Testis (tissue), 2 donors: ENCODE results near the gene APEX1.

Experiments used
- POLR2A ChIP-seq: fragments of 450-650 bp; IDR thresholded peaks from one replicate; pipeline ENCODE4 v1.6.1; 2017; ENCODE audit warnings: antibody characterized with exemption, mild to moderate bottlenecking, moderate library complexity
- TF ChIP-seq, protein P1 (sequence below), 3 experiments: fragments of 450-650 bp in 2 of 3; fragments of 200-600 bp in 1 of 3; sonication (generic) in 1 of 3; IDR thresholded peaks; one replicate each; pipeline ENCODE4 v1.5.1; 2016 to 2019; ENCODE audit warnings: antibody characterized with exemption in 3 of 3, mild to moderate bottlenecking in 2 of 3, moderate library complexity in 1 of 3

DNA sequence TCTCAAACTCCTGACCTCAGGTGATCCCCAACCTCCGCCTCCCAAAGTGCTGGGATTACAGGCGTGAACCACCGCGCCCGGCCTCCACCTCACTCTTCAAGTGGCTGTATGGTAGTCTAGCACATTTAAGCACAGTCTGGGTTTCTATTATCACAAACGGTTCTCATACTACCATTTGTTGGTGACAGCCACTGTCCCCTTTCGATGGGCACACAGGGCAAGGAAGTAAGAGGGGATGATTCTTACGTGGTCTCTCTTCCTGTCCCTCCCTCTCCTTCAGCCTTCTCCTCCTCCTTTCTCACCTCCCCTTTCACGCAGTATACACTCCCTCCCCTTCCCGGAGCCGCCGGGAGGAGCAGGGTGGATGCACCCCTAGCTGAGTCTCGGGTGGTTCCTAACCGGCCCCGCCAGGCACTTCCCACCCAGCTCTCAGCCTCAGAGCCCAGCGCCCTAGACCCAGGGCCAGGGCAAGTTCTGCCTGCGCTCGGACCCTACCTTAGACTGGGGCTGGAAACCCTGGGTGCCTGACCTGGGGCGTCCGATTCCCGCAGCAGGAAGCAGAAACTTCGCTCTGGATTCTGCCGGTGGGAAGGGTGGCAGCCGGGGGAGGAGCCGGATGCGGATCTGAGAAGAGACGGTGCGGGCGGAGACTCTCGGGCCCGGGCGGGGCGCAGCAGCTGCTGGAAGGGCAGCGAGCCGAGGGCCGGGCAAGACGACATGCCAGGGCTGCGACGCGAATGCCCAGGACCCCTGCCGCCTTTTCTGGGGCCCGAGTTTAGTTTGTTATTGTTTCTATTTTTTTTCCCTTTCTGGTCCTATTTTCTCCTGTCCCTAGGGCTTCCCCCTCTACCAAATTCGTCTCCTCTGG, 41.9 kb upstream of the APEX1 start, which contains the start of gene TEP1:
- TF ChIP-seq, protein P1, sequence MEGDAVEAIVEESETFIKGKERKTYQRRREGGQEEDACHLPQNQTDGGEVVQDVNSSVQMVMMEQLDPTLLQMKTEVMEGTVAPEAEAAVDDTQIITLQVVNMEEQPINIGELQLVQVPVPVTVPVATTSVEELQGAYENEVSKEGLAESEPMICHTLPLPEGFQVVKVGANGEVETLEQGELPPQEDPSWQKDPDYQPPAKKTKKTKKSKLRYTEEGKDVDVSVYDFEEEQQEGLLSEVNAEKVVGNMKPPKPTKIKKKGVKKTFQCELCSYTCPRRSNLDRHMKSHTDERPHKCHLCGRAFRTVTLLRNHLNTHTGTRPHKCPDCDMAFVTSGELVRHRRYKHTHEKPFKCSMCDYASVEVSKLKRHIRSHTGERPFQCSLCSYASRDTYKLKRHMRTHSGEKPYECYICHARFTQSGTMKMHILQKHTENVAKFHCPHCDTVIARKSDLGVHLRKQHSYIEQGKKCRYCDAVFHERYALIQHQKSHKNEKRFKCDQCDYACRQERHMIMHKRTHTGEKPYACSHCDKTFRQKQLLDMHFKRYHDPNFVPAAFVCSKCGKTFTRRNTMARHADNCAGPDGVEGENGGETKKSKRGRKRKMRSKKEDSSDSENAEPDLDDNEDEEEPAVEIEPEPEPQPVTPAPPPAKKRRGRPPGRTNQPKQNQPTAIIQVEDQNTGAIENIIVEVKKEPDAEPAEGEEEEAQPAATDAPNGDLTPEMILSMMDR (IDR thresholded peaks at IDR 0.05) = no peak
- TF ChIP-seq POLR2A = no peak
